SKM-1 treated with dmso at 0.1 percent for 144 hours (cell line): Measurements from ENCODE around the gene ERAP2.

Source experiments
- DNase-seq: peaks from one replicate; lab custom pipeline; 2025; ENCODE audit not compliant: unreplicated experiment; lab: John Stamatoyannopoulos, UW

The ERAP2 gene

GRCh38 chr5:96931605-96932004 lies 55.3 kb downstream of the ERAP2 start:
- peak; percentile 40 for DNase-seq

- DNase-seq = no peak
Observed at GRCh38 chr5:96932026-96932425, 55.7 kb downstream of the ERAP2 start.

GRCh38 chr5:96933764-96934707 lies 57.7 kb downstream of the ERAP2 start:
- DNase-seq = no peak

- DNase-seq = peak; percentile 95
Observed at GRCh38 chr5:96934708-96935558, 58.6 kb downstream of the ERAP2 start.

GRCh38 chr5:96935559-96936430 lies 59.5 kb downstream of the ERAP2 start, which contains the start of gene LNPEP:
LNPEP (plus strand) TSS chr5:96936080; CDS start chr5:96936156, 76 bp downstream.
- DNase-seq = peak; percentile 96

- no peak for DNase-seq
Observed at GRCh38 chr5:96936431-96937320, 60.4 kb downstream of the ERAP2 start.

GRCh38 chr5:96940586-96940985 lies 64.3 kb downstream of the ERAP2 start:
- no peak for DNase-seq

- no peak for DNase-seq
Observed at GRCh38 chr5:96941140-96941539, 64.8 kb downstream of the ERAP2 start.

GRCh38 chr5:96942078-96942477 lies 65.8 kb downstream of the ERAP2 start:
- no peak for DNase-seq

- no peak for DNase-seq
Observed at GRCh38 chr5:96942911-96943310, 66.6 kb downstream of the ERAP2 start.

GRCh38 chr5:96943799-96944198 lies 67.5 kb downstream of the ERAP2 start:
- no peak for DNase-seq

- DNase-seq = no peak
Observed at GRCh38 chr5:96945144-96945897, 69.0 kb downstream of the ERAP2 start.

- DNase-seq = no peak
Observed at GRCh38 chr5:96946381-96946780, 70.1 kb downstream of the ERAP2 start.

GRCh38 chr5:96952118-96952750 lies 75.9 kb downstream of the ERAP2 start:
- no peak for DNase-seq

- no peak for DNase-seq
Observed at GRCh38 chr5:96952974-96953730, 76.9 kb downstream of the ERAP2 start.

GRCh38 chr5:96957254-96958049 lies 81.2 kb downstream of the ERAP2 start:
- DNase-seq = no peak

- DNase-seq = no peak
Observed at GRCh38 chr5:96958977-96959376, 82.7 kb downstream of the ERAP2 start.
